HCT116 (cell line): ENCODE measurements around the gene HADH.

Experiments used
- CTCF ChIP-seq, 3 experiments: fragments of 200-600 bp in 1 of 3; sonication (generic) in 1 of 3; IDR thresholded peaks in 2 of 3; conservative IDR thresholded peaks in 1 of 3; 2 replicates each; pipeline ENCODE4 v1.5.1; 2012 to 2017; ENCODE audit warnings: low read depth in 2 of 3, low read length in 2 of 3, antibody characterized with exemption in 1 of 3, borderline replicate concordance in 1 of 3, control low read depth in 1 of 3, mild to moderate bottlenecking in 1 of 3, mixed read lengths in 1 of 3, mixed run types in 1 of 3, moderate library complexity in 1 of 3; ENCODE audit not compliant: insufficient read depth in 1 of 3
- EZH2 ChIP-seq: fragments of 200-600 bp; sonication (generic); IDR thresholded peaks from 2 replicates; pipeline ENCODE4 v1.6.1; 2017; ENCODE audit warnings: antibody characterized with exemption, mixed run types
- SRF ChIP-seq: IDR thresholded peaks from 2 replicates; pipeline ENCODE4 v1.6.1; 2012; ENCODE audit warnings: low read depth

GRCh38 chr4:108029016-108029720 lies 39.5 kb downstream of the HADH start:
- TF ChIP-seq EZH2 = no peak
- no peak for TF ChIP-seq SRF
- TF ChIP-seq CTCF (IDR thresholded peaks at IDR 0.05 in 2 of 3, conservative IDR thresholded peaks at IDR 0.05 in 1 of 3; ENCODE audit: borderline replicate concordance in 1 of 3, insufficient read depth in 1 of 3, low read depth in 2 of 3, low read length in 2 of 3) = no peak
